HL-60 (cell line): ENCODE results near the gene UBE2V1.

Experiments
- CTCF ChIP-seq: IDR thresholded peaks from one replicate; pipeline ENCODE4 v1.5.1; 2011; ENCODE audit warnings: low read length, control low read depth, inconsistent platforms; ENCODE audit not compliant: insufficient read depth
- GABPA ChIP-seq: IDR thresholded peaks from 2 replicates; pipeline ENCODE4 v1.6.1; 2012; ENCODE audit warnings: low read depth
- POLR2AphosphoS5 ChIP-seq: IDR thresholded peaks from 2 replicates; pipeline ENCODE4 v1.6.1; 2012; ENCODE audit warnings: low read depth
- SPI1 ChIP-seq: IDR thresholded peaks from 2 replicates; pipeline ENCODE4 v1.6.1; 2012; ENCODE audit warnings: low read depth, mild to moderate bottlenecking, borderline replicate concordance

GRCh38 chr20:50100552-50100951 is 12.4 kb downstream of the UBE2V1 start:
- no peak for TF ChIP-seq CTCF
- no peak for TF ChIP-seq SPI1
- TF ChIP-seq POLR2AphosphoS5 = no peak
- TF ChIP-seq GABPA = no peak
